Natural killer cell (primary cell): ENCODE results near the gene AOAH. TPM values are rescaled to one million over a fixed set of nuclear protein-coding genes. Genes with fewer than 3 reads are reported as not detected.
A peak's percentile ranks its signal among the peaks of the same experiment; 100 is the strongest.

ENCODE experiments used
- ATAC-seq, 3 donors: fragments of 150-1000 bp in 2 of 3; fragments of 200-7000 bp in 1 of 3; cut with Tn5 transposase; 1 replicate in 1 of 3; 2 replicates in 2 of 3; pipeline ENCODE4 v1.10.0; 2021; ENCODE audit warnings: mild to moderate bottlenecking in 2 of 3, moderate library complexity in 2 of 3
- DNase-seq, 2 donors: peaks; one replicate each; pipeline versions ENCODE4 v3.0.0 to v3.0.0-alpha.2; 2013 to 2021; ENCODE audit warnings: mixed read lengths in 1 of 2
- H3K27ac ChIP-seq: one replicate; pipeline ENCODE4 v1.5.1; 2013; ENCODE audit warnings: mild to moderate bottlenecking, low read length
- H3K27me3 ChIP-seq: one replicate; pipeline ENCODE4 v1.6.1; 2013; ENCODE audit warnings: low read length; ENCODE audit not compliant: control insufficient read depth, insufficient read depth
- H3K36me3 ChIP-seq: one replicate; pipeline ENCODE4 v1.6.1; 2013; ENCODE audit warnings: low read length; ENCODE audit not compliant: control insufficient read depth, insufficient read depth
- H3K4me1 ChIP-seq: one replicate; pipeline ENCODE4 v1.6.1; 2013; ENCODE audit warnings: low read length; ENCODE audit not compliant: control insufficient read depth, insufficient read depth
- H3K4me3 ChIP-seq: one replicate; pipeline ENCODE4 v1.5.1; 2013; ENCODE audit warnings: low read length
- H3K9me3 ChIP-seq: one replicate; pipeline ENCODE4 v1.6.1; 2013; ENCODE audit warnings: low read length; ENCODE audit not compliant: control insufficient read depth, insufficient read depth
- H3K27ac Mint-ChIP-seq, 2 donors: one replicate each; pipeline ENCODE4 v1.8.0; 2022; ENCODE audit warnings: mild to moderate bottlenecking in 2 of 2, mixed read lengths in 2 of 2, moderate library complexity in 1 of 2
- H3K27me3 Mint-ChIP-seq, 2 donors: one replicate each; pipeline ENCODE4 v1.8.0; 2022; ENCODE audit warnings: low read depth in 2 of 2, mixed read lengths in 2 of 2
- H3K36me3 Mint-ChIP-seq: one replicate; pipeline ENCODE4 v1.8.0; 2022; ENCODE audit warnings: mixed read lengths
- H3K4me1 Mint-ChIP-seq, 2 donors: one replicate each; pipeline ENCODE4 v1.8.0; 2022; ENCODE audit warnings: mixed read lengths in 2 of 2
- H3K4me3 Mint-ChIP-seq: one replicate; pipeline ENCODE4 v1.8.0; 2022; ENCODE audit warnings: mild to moderate bottlenecking, moderate library complexity, mixed read lengths
- H3K9me3 Mint-ChIP-seq, 2 donors: one replicate each; pipeline ENCODE4 v1.8.0; 2022; ENCODE audit warnings: mixed read lengths in 2 of 2
- WGBS: methylation state at CpG from one replicate; pipeline ENCODE4 v1.1.7; 2013; ENCODE audit warnings: missing lambda C conversion rate; ENCODE audit not compliant: insufficient coverage; 5-methylcytosine and 5-hydroxymethylcytosine counted together
- intact Hi-C: fragments of 100-400 bp; cut with micrococcal nuclease; formaldehyde crosslinking; loops from one replicate; pipeline ENCODE4 v1.14.2; 2022
- total RNA-seq, 4 donors: library from RNA; stranded (reverse); fragments of 120-200 nt in 1 of 4; gene quantifications; one replicate each; pipeline versions ENCODE4 v1.2.3 to v1.2.4, GENCODE V29; 2013 to 2022
- TF ChIP-seq, protein P1 (sequence below): fragments of 200-600 bp; IDR thresholded peaks from one replicate; pipeline ENCODE4 v1.8.0; 2022; ENCODE audit warnings: antibody characterized with exemption

AOAH gene
- total RNA-seq, 3 donors from 2014 or later (not counting 1 experiment from before 2014, with no cell fraction given): 263 to 403 (median 312) TPM

DNA sequence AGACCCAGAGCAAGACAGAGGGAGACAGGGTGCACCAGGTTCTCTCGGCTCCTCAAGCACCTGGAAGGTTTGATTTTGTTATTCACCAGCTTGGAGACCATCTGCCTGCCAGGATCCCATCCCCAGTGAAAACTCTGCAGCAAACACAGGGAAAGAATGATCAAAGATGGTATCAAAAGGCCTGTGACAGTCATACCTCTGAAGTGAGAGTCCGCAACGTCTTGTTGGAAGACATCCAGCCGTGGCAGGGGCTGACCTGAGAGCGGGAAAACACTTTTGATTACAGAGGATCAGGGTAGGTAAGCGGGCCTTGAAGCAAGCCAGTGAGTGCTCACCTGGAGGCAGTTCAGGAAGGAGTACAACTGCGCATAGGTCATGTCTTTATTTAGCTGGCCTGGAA is 192.3 kb downstream of the AOAH start:
- Histone ChIP-seq H3K36me3 (peaks cover 77% of the 10 kb centered on the region), H3K4me1 (no peaks in the 10 kb centered on the region), H3K9me3 (no peaks in the 10 kb centered on the region), H3K27me3 (no peaks in the 10 kb centered on the region), H3K4me3 (no peak overlapping the region), H3K27ac (no peak overlapping the region)
- intact Hi-C loops: no loop called here
- H3K4me1 Mint-ChIP-seq: no peaks in the 10 kb centered on the region
- no peaks in the 10 kb centered on the region for H3K27me3 Mint-ChIP-seq
- H3K9me3 Mint-ChIP-seq: no peaks in the 10 kb centered on the region
- WGBS: 96% methylated on average over 7 of the region's 7 CpGs
- peak overlapping the region; percentile 72 to 81 for H3K27ac Mint-ChIP-seq
- TF ChIP-seq, protein P1, sequence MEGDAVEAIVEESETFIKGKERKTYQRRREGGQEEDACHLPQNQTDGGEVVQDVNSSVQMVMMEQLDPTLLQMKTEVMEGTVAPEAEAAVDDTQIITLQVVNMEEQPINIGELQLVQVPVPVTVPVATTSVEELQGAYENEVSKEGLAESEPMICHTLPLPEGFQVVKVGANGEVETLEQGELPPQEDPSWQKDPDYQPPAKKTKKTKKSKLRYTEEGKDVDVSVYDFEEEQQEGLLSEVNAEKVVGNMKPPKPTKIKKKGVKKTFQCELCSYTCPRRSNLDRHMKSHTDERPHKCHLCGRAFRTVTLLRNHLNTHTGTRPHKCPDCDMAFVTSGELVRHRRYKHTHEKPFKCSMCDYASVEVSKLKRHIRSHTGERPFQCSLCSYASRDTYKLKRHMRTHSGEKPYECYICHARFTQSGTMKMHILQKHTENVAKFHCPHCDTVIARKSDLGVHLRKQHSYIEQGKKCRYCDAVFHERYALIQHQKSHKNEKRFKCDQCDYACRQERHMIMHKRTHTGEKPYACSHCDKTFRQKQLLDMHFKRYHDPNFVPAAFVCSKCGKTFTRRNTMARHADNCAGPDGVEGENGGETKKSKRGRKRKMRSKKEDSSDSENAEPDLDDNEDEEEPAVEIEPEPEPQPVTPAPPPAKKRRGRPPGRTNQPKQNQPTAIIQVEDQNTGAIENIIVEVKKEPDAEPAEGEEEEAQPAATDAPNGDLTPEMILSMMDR: no peak
- H3K4me3 Mint-ChIP-seq: no peak overlapping the region
- DNase-seq: no peak
- ATAC-seq: no peak
- H3K36me3 Mint-ChIP-seq: peaks cover 8% of the 10 kb centered on the region

GRCh38 chr7:36530456-36530855 is 193.8 kb downstream of the AOAH start:
- no peak for ATAC-seq
- TF ChIP-seq, protein P1: no peak
- H3K27ac Mint-ChIP-seq: peak overlapping the region; percentile 78 to 81
- H3K27me3 ChIP-seq: no peaks in the 10 kb centered on the region
- H3K9me3 ChIP-seq: no peaks in the 10 kb centered on the region
- 94% methylated on average over 2 of the region's 2 CpGs for WGBS
- H3K4me3 ChIP-seq: no peak overlapping the region
- H3K9me3 Mint-ChIP-seq: no peaks in the 10 kb centered on the region
- no peak overlapping the region for H3K27ac ChIP-seq
- H3K4me1 ChIP-seq: no peaks in the 10 kb centered on the region
- no peaks in the 10 kb centered on the region for H3K27me3 Mint-ChIP-seq
- H3K4me1 Mint-ChIP-seq: peaks cover 4 to 5% of the 10 kb centered on the region in 2 donors
- peaks cover 81% of the 10 kb centered on the region for H3K36me3 ChIP-seq
- H3K36me3 Mint-ChIP-seq: peaks cover 15% of the 10 kb centered on the region
- DNase-seq: no peak
- H3K4me3 Mint-ChIP-seq: no peak overlapping the region
- intact Hi-C loops: no loop called here

DNA sequence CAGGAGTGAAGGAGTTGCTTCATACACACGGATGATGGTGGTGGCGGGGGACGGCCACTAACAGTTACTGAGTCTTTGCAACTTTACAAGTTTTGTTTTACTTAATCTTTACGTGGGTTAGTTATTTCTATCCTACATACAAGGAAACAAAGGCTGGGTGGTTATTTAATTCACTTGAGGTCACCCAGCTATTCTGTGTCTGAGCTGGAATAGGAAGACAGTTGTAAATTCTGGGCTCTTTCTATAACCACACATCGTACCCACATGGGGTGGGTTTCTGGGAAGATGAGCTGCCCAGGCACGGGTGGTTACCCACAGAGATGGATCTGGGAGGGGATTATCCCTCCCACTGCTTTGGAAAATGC is 196.8 kb downstream of the AOAH start:
- DNase-seq: no peak
- TF ChIP-seq, protein P1: no peak
- Histone ChIP-seq H3K27me3 (no peaks in the 10 kb centered on the region), H3K9me3 (no peaks in the 10 kb centered on the region), H3K4me3 (no peak overlapping the region), H3K36me3 (peaks cover 72% of the 10 kb centered on the region), H3K4me1 (no peaks in the 10 kb centered on the region), H3K27ac (no peak overlapping the region)
- Mint-ChIP-seq H3K9me3 (no peaks in the 10 kb centered on the region), H3K36me3 (peaks cover 15% of the 10 kb centered on the region), H3K4me3 (no peak overlapping the region), H3K27me3 (no peaks in the 10 kb centered on the region), H3K4me1 (peaks cover 4 to 11% of the 10 kb centered on the region in 2 donors), H3K27ac (peak overlapping the region; percentile 78 to 81)
- no peak for ATAC-seq
- WGBS: 60% methylated on average over 3 of the region's 6 CpGs
- intact Hi-C loops: no loop called here

DNA sequence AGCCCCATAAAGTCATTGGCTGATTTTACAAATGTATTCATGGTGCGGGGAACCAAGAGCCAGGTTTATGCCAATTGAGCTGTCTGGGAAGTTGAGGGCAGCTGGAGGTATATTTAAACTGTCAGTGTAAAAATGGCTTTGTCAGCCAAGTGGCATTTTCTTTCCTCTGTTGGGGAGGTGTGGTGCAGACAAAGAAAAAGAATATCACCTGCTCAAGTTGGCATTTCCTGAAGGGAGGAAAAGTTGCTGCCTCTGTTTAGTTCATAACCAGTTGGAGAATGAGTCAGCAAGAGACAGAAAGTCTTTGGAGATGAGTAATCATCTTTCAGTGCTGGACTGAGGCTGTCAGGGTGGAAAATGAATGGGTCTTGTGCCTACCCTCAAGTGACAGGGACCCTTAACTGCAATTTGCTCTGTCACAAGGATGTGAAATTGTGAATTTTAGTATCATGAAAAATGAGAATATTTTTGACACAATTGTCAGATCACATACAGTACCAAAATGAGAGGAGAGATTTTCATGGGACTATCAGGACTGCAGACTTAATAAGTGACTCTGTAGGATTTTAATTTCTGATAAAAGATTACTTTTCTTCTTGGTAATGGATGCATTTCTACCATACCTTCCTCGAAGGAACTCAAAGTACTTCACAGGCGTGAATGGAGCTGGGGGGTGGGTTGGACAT is 197.3 kb downstream of the AOAH start:
- H3K36me3 Mint-ChIP-seq: peaks cover 18% of the 10 kb centered on the region
- no peak overlapping the region for H3K4me3 ChIP-seq
- peaks cover 6 to 11% of the 10 kb centered on the region in 2 donors for H3K4me1 Mint-ChIP-seq
- intact Hi-C loops: no loop called here
- ATAC-seq: no peak
- DNase-seq: no peak
- peaks cover 71% of the 10 kb centered on the region for H3K36me3 ChIP-seq
- H3K9me3 ChIP-seq: no peaks in the 10 kb centered on the region
- no peaks in the 10 kb centered on the region for H3K27me3 Mint-ChIP-seq
- no peaks in the 10 kb centered on the region for H3K4me1 ChIP-seq
- no peak overlapping the region for H3K27ac ChIP-seq
- no peaks in the 10 kb centered on the region for H3K9me3 Mint-ChIP-seq
- TF ChIP-seq, protein P1: no peak
- peak overlapping the region; percentile 78 to 81 for H3K27ac Mint-ChIP-seq
- WGBS: 87% methylated on average over 2 of the region's 3 CpGs
- H3K27me3 ChIP-seq: no peaks in the 10 kb centered on the region
- H3K4me3 Mint-ChIP-seq: no peak overlapping the region
